ENCODE data around the gene WWOX. TPM values are rescaled to one million over a fixed set of nuclear protein-coding genes. Genes with fewer than 3 reads are reported as not detected.

The WWOX gene
- total RNA-seq, 1 experiment from 2014 or later, result 79.9 TPM

- Histone ChIP-seq H3K4me3 (ENCODE audit: low read depth, low read length, poor library complexity, severe bottlenecking) (no peak overlapping the region), H3K27me3 (replicated peaks; ENCODE audit: insufficient read depth, low read depth, low read length, poor library complexity) (no peaks in the 10 kb centered on the region), H3K9me3 (ENCODE audit: low read depth, low read length, poor library complexity, severe bottlenecking) (no peaks in the 10 kb centered on the region), H3K36me3 (ENCODE audit: insufficient read depth, low read length, poor library complexity, severe bottlenecking) (no peaks in the 10 kb centered on the region), H3K4me1 (ENCODE audit: insufficient read depth, low read length, poor library complexity, severe bottlenecking) (no peaks in the 10 kb centered on the region), H3K27ac (ENCODE audit: low read depth, low read length, poor library complexity, severe bottlenecking) (no peak overlapping the region)
- intact Hi-C loops (cut with micrococcal nuclease; ENCODE audit: unreplicated experiment), result no loop called here
- TF ChIP-seq CTCF (conservative IDR thresholded peaks at IDR 0.05; ENCODE audit: low read depth, low read length) (no peak), EZH2 (IDR thresholded peaks at IDR 0.05; ENCODE audit: borderline replicate concordance, low read depth, low read length, poor library complexity, severe bottlenecking) (no peak)
- no TSS peak for BruUV-seq (replicated peaks)
- CTCF ChIA-PET, result no interaction called here
- POLR2A ChIA-PET (ENCODE audit: low non-redundant PET), result no interaction called here
- no peak for DNase-seq (ENCODE audit: low spot score)
These were observed 50.8 kb downstream of the WWOX start for GRCh38 chr16:78150233-78150632.

GRCh38 chr16:78154729-78155461, 55.4 kb downstream of the WWOX start:
- no peak for TF ChIP-seq EZH2 (IDR thresholded peaks at IDR 0.05; ENCODE audit: borderline replicate concordance, low read depth, low read length, poor library complexity, severe bottlenecking)
- TF ChIP-seq CTCF (conservative IDR thresholded peaks at IDR 0.05; ENCODE audit: low read depth, low read length), result no peak

GRCh38 chr16:78155791-78156345, 56.4 kb downstream of the WWOX start:
- no peaks in the 10 kb centered on the region for H3K27me3 ChIP-seq (replicated peaks; ENCODE audit: insufficient read depth, low read depth, low read length, poor library complexity)
- CTCF ChIA-PET, result no interaction called here
- no peak for DNase-seq (ENCODE audit: low spot score)
- peaks cover 6% of the 10 kb centered on the region for H3K36me3 ChIP-seq (ENCODE audit: insufficient read depth, low read length, poor library complexity, severe bottlenecking)
- H3K9me3 ChIP-seq (ENCODE audit: low read depth, low read length, poor library complexity, severe bottlenecking), result peaks cover 10% of the 10 kb centered on the region
- no TSS peak for BruUV-seq (replicated peaks)
- no peaks in the 10 kb centered on the region for H3K4me1 ChIP-seq (ENCODE audit: insufficient read depth, low read length, poor library complexity, severe bottlenecking)
- H3K4me3 ChIP-seq (ENCODE audit: low read depth, low read length, poor library complexity, severe bottlenecking), result no peak overlapping the region
- POLR2A ChIA-PET (ENCODE audit: low non-redundant PET), result no interaction called here
- no peak for TF ChIP-seq CTCF (conservative IDR thresholded peaks at IDR 0.05; ENCODE audit: low read depth, low read length)
- no peak for TF ChIP-seq EZH2 (IDR thresholded peaks at IDR 0.05; ENCODE audit: borderline replicate concordance, low read depth, low read length, poor library complexity, severe bottlenecking)
- H3K27ac ChIP-seq (ENCODE audit: low read depth, low read length, poor library complexity, severe bottlenecking), result no peak overlapping the region
- intact Hi-C loops (cut with micrococcal nuclease; ENCODE audit: unreplicated experiment), result no loop called here

More at GRCh38 chr16:78154729-78155461, 55.4 kb downstream of the WWOX start:
- H3K4me3 ChIP-seq (ENCODE audit: low read depth, low read length, poor library complexity, severe bottlenecking), result no peak overlapping the region
- H3K4me1 ChIP-seq (ENCODE audit: insufficient read depth, low read length, poor library complexity, severe bottlenecking), result no peaks in the 10 kb centered on the region
- H3K27me3 ChIP-seq (replicated peaks; ENCODE audit: insufficient read depth, low read depth, low read length, poor library complexity), result no peaks in the 10 kb centered on the region
- CTCF ChIA-PET, result no interaction called here
- DNase-seq (ENCODE audit: low spot score), result no peak
- POLR2A ChIA-PET (ENCODE audit: low non-redundant PET), result no interaction called here
- BruUV-seq (replicated peaks), result no TSS peak
- no peaks in the 10 kb centered on the region for H3K9me3 ChIP-seq (ENCODE audit: low read depth, low read length, poor library complexity, severe bottlenecking)
- no peak overlapping the region for H3K27ac ChIP-seq (ENCODE audit: low read depth, low read length, poor library complexity, severe bottlenecking)
- intact Hi-C loops (cut with micrococcal nuclease; ENCODE audit: unreplicated experiment), result no loop called here
- no peaks in the 10 kb centered on the region for H3K36me3 ChIP-seq (ENCODE audit: insufficient read depth, low read length, poor library complexity, severe bottlenecking)

Measured in A673 (cell line).